ENCODE results near the gene CDR2. TPM values are rescaled to one million over a fixed set of nuclear protein-coding genes. Genes with fewer than 3 reads are reported as not detected.
"Not testable (repeated sequence)": the region's sequence is repeated elsewhere in the genome, so short reads cannot be mapped to it uniquely, and the experiment has no call there.

Gene CDR2
- total and polyA plus RNA-seq, 5 experiments from 2014 or later, result 46.8 to 91.0 (median 68.7) TPM

- H3K27ac Mint-ChIP-seq, result peak overlapping the region in 1 of 10 donors; percentile 43
- no peaks in the 10 kb centered on the region for H3K9me3 Mint-ChIP-seq
- peaks cover 0 to 86% (median 9%) of the 10 kb centered on the region in 3 donors for H3K36me3 Mint-ChIP-seq
- POLR2A ChIA-PET, result no interaction called here
- H3K27me3 Mint-ChIP-seq, result no peaks in the 10 kb centered on the region
- peaks cover 3 to 13% (median 8%) of the 10 kb centered on the region in 4 donors for H3K4me1 Mint-ChIP-seq
- ATAC-seq, result no peak
- no peak overlapping the region for H3K4me3 Mint-ChIP-seq
- DNase-seq, result no peak
These were observed 65.4 kb downstream of the CDR2 start for GRCh38 chr16:22308824-22309520.

GRCh38 chr16:22307838-22308237, 66.6 kb downstream of the CDR2 start:
- no peak for DNase-seq
- Mint-ChIP-seq H3K9me3 (no peaks in the 10 kb centered on the region), H3K27me3 (no peaks in the 10 kb centered on the region), H3K4me1 (peaks cover 3 to 20% (median 13%) of the 10 kb centered on the region in 4 donors), H3K4me3 (peak overlapping the region in 2 of 10 donors; percentile 3 to 48), H3K27ac (peak overlapping the region in 5 of 10 donors; percentile 38 to 89 (median 51)), H3K36me3 (peaks cover 0 to 86% (median 11%) of the 10 kb centered on the region in 3 donors)
- no peak for ATAC-seq
- POLR2A ChIA-PET, result interaction anchor here (1.3 kb wide), 1 partner anchor 9 kb away, joined by 4 read pairs; no protein-coding TSS in a partner anchor

- peaks cover 0 to 86% (median 6%) of the 10 kb centered on the region in 3 donors for H3K36me3 Mint-ChIP-seq
- no peaks in the 10 kb centered on the region for H3K9me3 Mint-ChIP-seq
- no peak overlapping the region for H3K4me3 Mint-ChIP-seq
- no peaks in the 10 kb centered on the region for H3K27me3 Mint-ChIP-seq
- POLR2A ChIA-PET, result no interaction called here
- H3K4me1 Mint-ChIP-seq, result peaks cover 10 to 29% (median 22%) of the 10 kb centered on the region in 4 donors
- DNase-seq (no peak), ATAC-seq (no peak)
- no peak overlapping the region for H3K27ac Mint-ChIP-seq
These were observed 67.6 kb downstream of the CDR2 start for GRCh38 chr16:22306788-22307187.

GRCh38 chr16:22304411-22304810, 70.0 kb downstream of the CDR2 start:
- H3K27me3 Mint-ChIP-seq, result no peaks in the 10 kb centered on the region
- ATAC-seq (no peak), DNase-seq (no peak)
- peaks cover 30 to 48% (median 38%) of the 10 kb centered on the region in 4 donors for H3K4me1 Mint-ChIP-seq
- peaks cover 0 to 85% (median 4%) of the 10 kb centered on the region in 3 donors for H3K36me3 Mint-ChIP-seq
- H3K9me3 Mint-ChIP-seq, result no peaks in the 10 kb centered on the region
- no peak overlapping the region for H3K4me3 Mint-ChIP-seq
- POLR2A ChIA-PET, result no interaction called here
- H3K27ac Mint-ChIP-seq, result peak overlapping the region in 1 of 10 donors; percentile 91

GRCh38 chr16:22302776-22303363, 71.5 kb downstream of the CDR2 start:
- DNase-seq, result no peak
- Mint-ChIP-seq H3K36me3 (peaks cover 0 to 78% (median 4%) of the 10 kb centered on the region in 3 donors), H3K27ac (peak overlapping the region in 5 of 10 donors; percentile 21 to 91 (median 53)), H3K27me3 (no peaks in the 10 kb centered on the region), H3K9me3 (peaks cover 0 to 3% (median 0%) of the 10 kb centered on the region in 9 donors), H3K4me3 (no peak overlapping the region), H3K4me1 (peaks cover 40 to 63% (median 48%) of the 10 kb centered on the region in 4 donors)
- POLR2A ChIA-PET, result interaction anchor here (0.7 kb wide), 1 partner anchor 146 kb away, joined by 3 read pairs; no protein-coding TSS in a partner anchor
- ATAC-seq, result no peak

- H3K4me3 Mint-ChIP-seq, H3K27me3 Mint-ChIP-seq, DNase-seq, H3K9me3 Mint-ChIP-seq, ATAC-seq: not testable (repeated sequence)
- peaks cover 45 to 76% (median 53%) of the 10 kb centered on the region in 4 donors for H3K4me1 Mint-ChIP-seq
- POLR2A ChIA-PET, result interaction anchor here (0.7 to 6.0 kb wide), 2 partner anchors 89 to 109 kb away, joined by 3 to 147 read pairs; no protein-coding TSS in a partner anchor
- peak overlapping the region in 4 of 10 donors; percentile 14 to 100 (median 79) for H3K27ac Mint-ChIP-seq
- H3K36me3 Mint-ChIP-seq, result peaks cover 0 to 70% (median 6%) of the 10 kb centered on the region in 3 donors
These were observed 73.0 kb downstream of the CDR2 start for GRCh38 chr16:22301423-22301822.

GRCh38 chr16:22300427-22301071, 73.9 kb downstream of the CDR2 start:
- Mint-ChIP-seq H3K9me3 (peaks cover 0 to 7% (median 0%) of the 10 kb centered on the region in 9 donors), H3K27me3 (peaks cover 0 to 4% (median 0%) of the 10 kb centered on the region in 5 donors), H3K27ac (peak overlapping the region; percentile 57 to 100 (median 96)), H3K36me3 (peaks cover 0 to 62% (median 6%) of the 10 kb centered on the region in 3 donors), H3K4me1 (peaks cover 48 to 81% (median 56%) of the 10 kb centered on the region in 4 donors), H3K4me3 (peak overlapping the region; percentile 6 to 78 (median 50))
- peak in 6 of 10 donors; percentile 17 to 45 (median 37) for DNase-seq
- POLR2A ChIA-PET, result interaction anchor here (0.6 to 6.0 kb wide), 4 partner anchors 56 to 108 kb away, joined by 3 to 147 read pairs (median 4); no protein-coding TSS in a partner anchor
- no peak for ATAC-seq

GRCh38 chr16:22299036-22299435, 75.4 kb downstream of the CDR2 start:
- peaks cover 0 to 48% (median 4%) of the 10 kb centered on the region in 3 donors for H3K36me3 Mint-ChIP-seq

GRCh38 chr16:22297871-22298733, 76.3 kb downstream of the CDR2 start:
- H3K4me3 Mint-ChIP-seq, result peak overlapping the region; percentile 86 to 99 (median 96)
- H3K4me1 Mint-ChIP-seq, result peaks cover 39 to 64% (median 50%) of the 10 kb centered on the region in 4 donors
- peak; percentile 43 to 90 (median 83) for DNase-seq
- peak overlapping the region; percentile 94 to 100 (median 100) for H3K27ac Mint-ChIP-seq
- H3K36me3 Mint-ChIP-seq, result peaks cover 0 to 38% (median 2%) of the 10 kb centered on the region in 3 donors
- peaks cover 0 to 4% (median 0%) of the 10 kb centered on the region in 5 donors for H3K27me3 Mint-ChIP-seq
- POLR2A ChIA-PET, result interaction anchor here (0.5 to 6.0 kb wide), 13 partner anchors 10 to 644 kb away, joined by 3 to 147 read pairs (median 5); partner anchors contain the start of genes EEF2K, MOSMO, PDZD9 and UQCRC2
- ATAC-seq, result peak; percentile 34 to 64
- H3K9me3 Mint-ChIP-seq, result peaks cover 0 to 7% (median 0%) of the 10 kb centered on the region in 9 donors

More at GRCh38 chr16:22299036-22299435, 75.4 kb downstream of the CDR2 start:
- no peak for DNase-seq
- peaks cover 0 to 7% (median 0%) of the 10 kb centered on the region in 9 donors for H3K9me3 Mint-ChIP-seq
- peak overlapping the region; percentile 94 to 100 (median 100) for H3K27ac Mint-ChIP-seq
- peaks cover 42 to 68% (median 53%) of the 10 kb centered on the region in 4 donors for H3K4me1 Mint-ChIP-seq
- H3K4me3 Mint-ChIP-seq, result peak overlapping the region in 9 of 10 donors; percentile 92 to 99 (median 97)
- POLR2A ChIA-PET, result interaction anchor here (1.2 to 6.0 kb wide), 6 partner anchors 9 to 346 kb away, joined by 3 to 147 read pairs (median 4); partner anchors contain the start of genes EEF2K, MOSMO and UQCRC2
- H3K27me3 Mint-ChIP-seq, result peaks cover 0 to 4% (median 0%) of the 10 kb centered on the region in 5 donors
- ATAC-seq, result no peak

- Mint-ChIP-seq H3K4me3 (peak within 1 kb of the TSS; percentile 86 to 99 (median 96)), H3K4me1 (peaks cover 33 to 57% (median 45%) of the 10 kb centered on the region in 4 donors), H3K36me3 (peaks cover 0 to 30% (median 2%) of the 10 kb centered on the region in 3 donors), H3K27me3 (peaks cover 0 to 4% (median 0%) of the 10 kb centered on the region in 5 donors), H3K27ac (peak within 1 kb of the TSS; percentile 94 to 100 (median 100)), H3K9me3 (peaks cover 0 to 7% (median 0%) of the 10 kb centered on the region in 9 donors)
- ATAC-seq (peak; percentile 71 to 85), DNase-seq (peak; percentile 99 to 100 (median 100))
- POLR2A ChIA-PET, result interaction anchor here (0.6 to 6.0 kb wide), 12 partner anchors 57 to 344 kb away, joined by 3 to 147 read pairs (median 5); partner anchors contain the start of genes EEF2K, MOSMO, PDZD9 and UQCRC2
These were observed 77.1 kb downstream of the CDR2 start, which contains the start of gene POLR3E for GRCh38 chr16:22297114-22297870. Gene POLR3E (plus strand): TSS chr16:22297409. CDS start chr16:22302969, 5,560 bp downstream.
